ENCODE data around the gene DDX10. TPM values are rescaled to one million over a fixed set of nuclear protein-coding genes. Genes with fewer than 3 reads are reported as not detected.

Gene DDX10
- total RNA-seq, 1 donor from 2014 or later: 32.2 TPM

DNA sequence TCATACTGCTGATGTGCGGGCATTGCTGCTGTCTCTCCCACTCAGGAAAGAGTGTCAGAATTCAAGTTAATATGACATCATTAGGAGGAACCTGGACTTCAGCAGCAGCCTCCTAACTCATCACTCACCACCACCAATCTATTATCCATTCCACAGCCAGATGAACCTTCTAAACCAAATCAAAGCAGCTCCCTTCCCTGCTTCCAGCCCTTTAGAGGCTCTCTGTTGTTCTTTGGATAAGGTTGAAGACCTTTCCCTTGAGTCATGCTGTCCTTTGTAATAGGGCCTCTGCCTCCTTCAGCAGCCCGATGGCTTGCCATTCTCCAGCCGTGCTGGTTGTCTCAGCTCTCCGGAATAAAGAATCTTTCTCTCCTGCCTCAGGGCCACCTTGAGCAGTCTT is 301.3 kb downstream of the DDX10 start:
- H3K27me3 ChIP-seq (ENCODE audit: insufficient read depth, low read length): no peaks in the 10 kb centered on the region
- Mint-ChIP-seq H3K27me3 (ENCODE audit: low read depth, unreplicated experiment) (peaks cover 6% of the 10 kb centered on the region), H3K4me1 (ENCODE audit: low read depth, unreplicated experiment) (peaks cover 10% of the 10 kb centered on the region), H3K9me3 (ENCODE audit: unreplicated experiment) (peaks cover 13% of the 10 kb centered on the region), H3K36me3 (ENCODE audit: low read depth, unreplicated experiment) (no peaks in the 10 kb centered on the region), H3K27ac (ENCODE audit: unreplicated experiment) (no peak overlapping the region), H3K4me3 (ENCODE audit: unreplicated experiment) (no peak overlapping the region)
- H2AFZ ChIP-seq (ENCODE audit: low read depth, low read length): no peak overlapping the region
- peak; percentile 24 for DNase-seq (ENCODE audit: low read depth)
- no peaks in the 10 kb centered on the region for H3K36me3 ChIP-seq (ENCODE audit: insufficient read depth, low read length)
- H3K9me3 ChIP-seq (ENCODE audit: insufficient read depth, low read depth, low read length): no peaks in the 10 kb centered on the region
- peak overlapping the region; percentile 7 for H3K4me2 ChIP-seq (ENCODE audit: low read length)
- no peak for TF ChIP-seq EZH2 (IDR thresholded peaks at IDR 0.05; ENCODE audit: insufficient read depth, low read length)
- TF ChIP-seq, protein P1, sequence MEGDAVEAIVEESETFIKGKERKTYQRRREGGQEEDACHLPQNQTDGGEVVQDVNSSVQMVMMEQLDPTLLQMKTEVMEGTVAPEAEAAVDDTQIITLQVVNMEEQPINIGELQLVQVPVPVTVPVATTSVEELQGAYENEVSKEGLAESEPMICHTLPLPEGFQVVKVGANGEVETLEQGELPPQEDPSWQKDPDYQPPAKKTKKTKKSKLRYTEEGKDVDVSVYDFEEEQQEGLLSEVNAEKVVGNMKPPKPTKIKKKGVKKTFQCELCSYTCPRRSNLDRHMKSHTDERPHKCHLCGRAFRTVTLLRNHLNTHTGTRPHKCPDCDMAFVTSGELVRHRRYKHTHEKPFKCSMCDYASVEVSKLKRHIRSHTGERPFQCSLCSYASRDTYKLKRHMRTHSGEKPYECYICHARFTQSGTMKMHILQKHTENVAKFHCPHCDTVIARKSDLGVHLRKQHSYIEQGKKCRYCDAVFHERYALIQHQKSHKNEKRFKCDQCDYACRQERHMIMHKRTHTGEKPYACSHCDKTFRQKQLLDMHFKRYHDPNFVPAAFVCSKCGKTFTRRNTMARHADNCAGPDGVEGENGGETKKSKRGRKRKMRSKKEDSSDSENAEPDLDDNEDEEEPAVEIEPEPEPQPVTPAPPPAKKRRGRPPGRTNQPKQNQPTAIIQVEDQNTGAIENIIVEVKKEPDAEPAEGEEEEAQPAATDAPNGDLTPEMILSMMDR (IDR thresholded peaks at IDR 0.05; ENCODE audit: insufficient read depth, low read depth, low read length): no peak
- H3K79me2 ChIP-seq (ENCODE audit: insufficient read depth, low read length): no peaks in the 10 kb centered on the region
- peaks cover 10% of the 10 kb centered on the region for H3K4me1 ChIP-seq (ENCODE audit: insufficient read depth, low read length)
- no peak overlapping the region for H3K9ac ChIP-seq (ENCODE audit: low read length)
- peak; percentile 69 for FAIRE-seq
- no peak overlapping the region for H3K27ac ChIP-seq (ENCODE audit: low read depth, low read length)
- no peak overlapping the region for H3K4me3 ChIP-seq (ENCODE audit: insufficient read depth, low read depth, low read length)
- no peaks in the 10 kb centered on the region for H4K20me1 ChIP-seq (ENCODE audit: insufficient read depth, low read length)

DNA sequence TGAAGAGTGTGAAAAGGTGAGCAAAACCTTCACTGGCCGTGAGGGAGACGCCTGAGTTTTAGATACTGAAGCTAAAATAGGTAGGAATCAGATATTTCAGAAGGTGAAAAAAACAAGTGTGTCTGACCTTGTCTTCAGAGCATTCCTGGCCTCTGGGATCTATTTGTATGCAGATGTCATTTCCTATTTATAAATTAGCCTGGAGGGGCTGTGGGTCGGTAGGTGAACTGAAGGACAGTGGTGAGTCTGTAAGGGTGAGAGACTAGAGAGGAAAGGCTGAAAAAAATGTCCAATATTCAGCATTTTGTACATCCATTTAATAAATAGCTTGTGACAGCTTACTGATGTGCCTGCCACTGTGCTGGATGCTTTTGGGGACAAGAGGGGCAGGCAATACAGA is 302.1 kb downstream of the DDX10 start:
- no peak for DNase-seq (ENCODE audit: low read depth)

DNA sequence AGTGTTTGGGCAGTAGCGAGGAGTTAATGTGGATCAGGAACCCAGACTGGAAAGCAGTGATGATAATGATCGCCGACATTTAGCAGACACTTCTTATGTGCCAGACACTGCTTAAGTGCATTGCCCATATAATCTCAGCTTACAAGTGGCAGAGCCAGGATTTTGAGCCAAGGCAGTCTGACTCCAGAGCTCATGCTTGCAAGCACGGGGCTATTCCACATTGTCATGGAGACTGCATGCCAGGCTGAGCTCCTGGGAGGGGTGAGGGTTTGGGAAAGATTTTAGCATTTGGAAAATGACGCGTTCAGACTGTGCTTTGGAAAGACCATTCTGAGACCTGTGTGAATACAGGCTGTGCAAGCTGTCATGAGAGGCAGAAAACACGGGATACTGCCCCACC is 302.7 kb downstream of the DDX10 start:
- H3K27me3 ChIP-seq (ENCODE audit: insufficient read depth, low read length): no peaks in the 10 kb centered on the region
- Mint-ChIP-seq H3K9me3 (ENCODE audit: unreplicated experiment) (peaks cover 8% of the 10 kb centered on the region), H3K4me1 (ENCODE audit: low read depth, unreplicated experiment) (peaks cover 10% of the 10 kb centered on the region), H3K4me3 (ENCODE audit: unreplicated experiment) (no peak overlapping the region), H3K36me3 (ENCODE audit: low read depth, unreplicated experiment) (no peaks in the 10 kb centered on the region), H3K27me3 (ENCODE audit: low read depth, unreplicated experiment) (peaks cover 6% of the 10 kb centered on the region), H3K27ac (ENCODE audit: unreplicated experiment) (no peak overlapping the region)
- TF ChIP-seq, protein P1 (IDR thresholded peaks at IDR 0.05; ENCODE audit: insufficient read depth, low read depth, low read length): no peak
- no peak for TF ChIP-seq EZH2 (IDR thresholded peaks at IDR 0.05; ENCODE audit: insufficient read depth, low read length)
- no peaks in the 10 kb centered on the region for H4K20me1 ChIP-seq (ENCODE audit: insufficient read depth, low read length)
- H3K4me2 ChIP-seq (ENCODE audit: low read length): no peak overlapping the region
- H3K4me1 ChIP-seq (ENCODE audit: insufficient read depth, low read length): peaks cover 10% of the 10 kb centered on the region
- H3K9ac ChIP-seq (ENCODE audit: low read length): no peak overlapping the region
- H2AFZ ChIP-seq (ENCODE audit: low read depth, low read length): peak overlapping the region; percentile 28
- DNase-seq (ENCODE audit: low read depth): no peak
- H3K27ac ChIP-seq (ENCODE audit: low read depth, low read length): no peak overlapping the region
- H3K9me3 ChIP-seq (ENCODE audit: insufficient read depth, low read depth, low read length): no peaks in the 10 kb centered on the region
- H3K4me3 ChIP-seq (ENCODE audit: insufficient read depth, low read depth, low read length): no peak overlapping the region
- no peaks in the 10 kb centered on the region for H3K36me3 ChIP-seq (ENCODE audit: insufficient read depth, low read length)
- no peaks in the 10 kb centered on the region for H3K79me2 ChIP-seq (ENCODE audit: insufficient read depth, low read length)
- FAIRE-seq: peak; percentile 92

More for the DNA sequence above, 302.1 kb downstream of the DDX10 start:
- TF ChIP-seq, protein P1 (IDR thresholded peaks at IDR 0.05; ENCODE audit: insufficient read depth, low read depth, low read length): no peak
- no peak for TF ChIP-seq EZH2 (IDR thresholded peaks at IDR 0.05; ENCODE audit: insufficient read depth, low read length)
- FAIRE-seq: no peak
- H3K36me3 Mint-ChIP-seq (ENCODE audit: low read depth, unreplicated experiment): no peaks in the 10 kb centered on the region
- Histone ChIP-seq H3K36me3 (ENCODE audit: insufficient read depth, low read length) (no peaks in the 10 kb centered on the region), H3K9ac (ENCODE audit: low read length) (no peak overlapping the region), H4K20me1 (ENCODE audit: insufficient read depth, low read length) (no peaks in the 10 kb centered on the region), H2AFZ (ENCODE audit: low read depth, low read length) (no peak overlapping the region), H3K27ac (ENCODE audit: low read depth, low read length) (no peak overlapping the region), H3K27me3 (ENCODE audit: insufficient read depth, low read length) (no peaks in the 10 kb centered on the region), H3K4me3 (ENCODE audit: insufficient read depth, low read depth, low read length) (no peak overlapping the region), H3K9me3 (ENCODE audit: insufficient read depth, low read depth, low read length) (no peaks in the 10 kb centered on the region), H3K4me2 (ENCODE audit: low read length) (no peak overlapping the region), H3K79me2 (ENCODE audit: insufficient read depth, low read length) (no peaks in the 10 kb centered on the region), H3K4me1 (ENCODE audit: insufficient read depth, low read length) (peaks cover 10% of the 10 kb centered on the region)
- no peak overlapping the region for H3K4me3 Mint-ChIP-seq (ENCODE audit: unreplicated experiment)
- H3K27ac Mint-ChIP-seq (ENCODE audit: unreplicated experiment): no peak overlapping the region
- H3K27me3 Mint-ChIP-seq (ENCODE audit: low read depth, unreplicated experiment): peaks cover 6% of the 10 kb centered on the region
- peaks cover 10% of the 10 kb centered on the region for H3K4me1 Mint-ChIP-seq (ENCODE audit: low read depth, unreplicated experiment)
- H3K9me3 Mint-ChIP-seq (ENCODE audit: unreplicated experiment): peaks cover 9% of the 10 kb centered on the region
